ENCODE results near the gene SIGMAR1. TPM values are rescaled to one million over a fixed set of nuclear protein-coding genes. Genes with fewer than 3 reads are reported as not detected.

The SIGMAR1 gene
- total and polyA plus RNA-seq, 4 donors = 26.0 to 72.0 (median 63.3) TPM

DNA sequence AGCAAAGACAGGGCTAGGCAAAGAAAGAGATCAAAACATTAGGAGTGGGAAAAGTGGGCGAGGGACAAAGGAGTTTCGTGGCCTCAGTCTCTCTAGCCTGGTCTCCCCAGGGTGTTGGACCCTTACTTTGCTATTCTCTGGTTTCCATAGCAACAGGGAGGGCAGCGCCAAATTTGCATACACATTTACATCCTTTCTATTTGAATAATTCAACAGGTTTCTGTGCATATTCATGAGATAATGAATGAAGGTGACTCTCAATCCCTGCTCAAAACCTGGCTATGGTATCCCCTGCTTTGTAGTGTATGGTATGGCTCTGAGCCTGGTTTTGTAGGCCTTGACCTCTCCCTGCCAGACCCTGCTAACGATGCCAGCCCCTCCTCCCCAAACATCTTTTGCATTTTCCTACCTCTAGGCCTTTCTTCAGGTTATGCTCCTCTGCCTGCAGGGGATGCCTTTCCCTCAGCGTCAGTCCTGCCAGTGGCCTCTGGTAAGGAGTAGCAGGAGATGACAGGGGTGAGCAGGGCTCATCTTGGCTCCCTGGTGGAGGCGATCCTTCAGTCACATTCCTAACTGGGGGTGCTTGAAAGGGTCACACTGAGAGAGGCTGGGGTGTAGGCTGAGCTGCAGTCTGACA is 35.5 kb downstream of the SIGMAR1 start:
- DNase-seq (no peak), ATAC-seq (ENCODE audit: insufficient read depth, low FRiP score) (no peak)
- H3K27me3 ChIP-seq (ENCODE audit: control insufficient read depth in 3 of 3, insufficient read depth in 3 of 3, low read length in 2 of 3) = peaks cover 0 to 3% (median 0%) of the 10 kb centered on the region in 3 donors
- H3K4me1 ChIP-seq (ENCODE audit: control insufficient read depth in 5 of 5, insufficient read depth in 5 of 5, low read length in 5 of 5) = no peaks in the 10 kb centered on the region
- no peaks in the 10 kb centered on the region for H3K36me3 ChIP-seq (ENCODE audit: control insufficient read depth in 4 of 4, insufficient read depth in 4 of 4, low read length in 4 of 4)
- H3K9ac ChIP-seq (ENCODE audit: insufficient read depth in 1 of 2, low read length in 2 of 2) = no peak overlapping the region
- no peak overlapping the region for H3K27ac ChIP-seq (ENCODE audit: low read depth in 1 of 2, low read length in 1 of 2)
- WGBS, 2 donors = 76 to 81% methylated on average over 6 of the region's 6 CpGs
- no peak overlapping the region for H3K4me3 ChIP-seq
- no peaks in the 10 kb centered on the region for H3K9me3 ChIP-seq (ENCODE audit: control insufficient read depth in 4 of 4, insufficient read depth in 3 of 4, low read length in 3 of 4)
- TF ChIP-seq, protein P1, sequence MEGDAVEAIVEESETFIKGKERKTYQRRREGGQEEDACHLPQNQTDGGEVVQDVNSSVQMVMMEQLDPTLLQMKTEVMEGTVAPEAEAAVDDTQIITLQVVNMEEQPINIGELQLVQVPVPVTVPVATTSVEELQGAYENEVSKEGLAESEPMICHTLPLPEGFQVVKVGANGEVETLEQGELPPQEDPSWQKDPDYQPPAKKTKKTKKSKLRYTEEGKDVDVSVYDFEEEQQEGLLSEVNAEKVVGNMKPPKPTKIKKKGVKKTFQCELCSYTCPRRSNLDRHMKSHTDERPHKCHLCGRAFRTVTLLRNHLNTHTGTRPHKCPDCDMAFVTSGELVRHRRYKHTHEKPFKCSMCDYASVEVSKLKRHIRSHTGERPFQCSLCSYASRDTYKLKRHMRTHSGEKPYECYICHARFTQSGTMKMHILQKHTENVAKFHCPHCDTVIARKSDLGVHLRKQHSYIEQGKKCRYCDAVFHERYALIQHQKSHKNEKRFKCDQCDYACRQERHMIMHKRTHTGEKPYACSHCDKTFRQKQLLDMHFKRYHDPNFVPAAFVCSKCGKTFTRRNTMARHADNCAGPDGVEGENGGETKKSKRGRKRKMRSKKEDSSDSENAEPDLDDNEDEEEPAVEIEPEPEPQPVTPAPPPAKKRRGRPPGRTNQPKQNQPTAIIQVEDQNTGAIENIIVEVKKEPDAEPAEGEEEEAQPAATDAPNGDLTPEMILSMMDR (IDR thresholded peaks at IDR 0.05; ENCODE audit: control extremely low read depth, extremely low read depth) = no peak

DNA sequence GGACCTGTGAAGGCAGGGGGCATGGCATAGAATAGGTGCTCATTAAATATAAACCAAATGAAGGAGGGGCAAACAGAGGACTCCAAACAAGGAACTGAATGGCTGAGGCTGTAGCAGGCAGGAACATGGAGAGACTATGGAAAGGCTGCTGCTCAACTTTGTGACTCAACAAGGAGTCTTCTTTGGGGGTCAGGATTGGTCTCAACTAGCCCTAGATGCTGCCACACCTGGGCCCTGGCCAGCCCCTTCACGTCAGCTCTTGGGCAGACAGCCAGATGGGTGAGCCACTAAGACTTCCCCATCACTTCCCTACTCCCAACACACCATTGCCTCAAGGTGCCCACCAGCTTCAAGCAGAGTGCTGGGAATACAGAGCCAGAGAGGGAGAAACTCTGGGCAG is 36.7 kb downstream of the SIGMAR1 start:
- H3K4me1 ChIP-seq (ENCODE audit: control insufficient read depth in 5 of 5, insufficient read depth in 5 of 5, low read length in 5 of 5) = no peaks in the 10 kb centered on the region
- H3K9ac ChIP-seq (ENCODE audit: insufficient read depth in 1 of 2, low read length in 2 of 2) = no peak overlapping the region
- TF ChIP-seq, protein P1 (IDR thresholded peaks at IDR 0.05; ENCODE audit: control extremely low read depth, extremely low read depth) = no peak
- no peak for ATAC-seq (ENCODE audit: insufficient read depth, low FRiP score)
- DNase-seq = no peak
- H3K27ac ChIP-seq (ENCODE audit: low read depth in 1 of 2, low read length in 1 of 2) = no peak overlapping the region
- H3K4me3 ChIP-seq = no peak overlapping the region
- no peaks in the 10 kb centered on the region for H3K9me3 ChIP-seq (ENCODE audit: control insufficient read depth in 4 of 4, insufficient read depth in 3 of 4, low read length in 3 of 4)
- WGBS, 2 donors = 7 to 19% methylated on average over 1 of the region's 1 CpG
- H3K36me3 ChIP-seq (ENCODE audit: control insufficient read depth in 4 of 4, insufficient read depth in 4 of 4, low read length in 4 of 4) = no peaks in the 10 kb centered on the region
- peaks cover 0 to 3% (median 0%) of the 10 kb centered on the region in 3 donors for H3K27me3 ChIP-seq (ENCODE audit: control insufficient read depth in 3 of 3, insufficient read depth in 3 of 3, low read length in 2 of 3)

DNA sequence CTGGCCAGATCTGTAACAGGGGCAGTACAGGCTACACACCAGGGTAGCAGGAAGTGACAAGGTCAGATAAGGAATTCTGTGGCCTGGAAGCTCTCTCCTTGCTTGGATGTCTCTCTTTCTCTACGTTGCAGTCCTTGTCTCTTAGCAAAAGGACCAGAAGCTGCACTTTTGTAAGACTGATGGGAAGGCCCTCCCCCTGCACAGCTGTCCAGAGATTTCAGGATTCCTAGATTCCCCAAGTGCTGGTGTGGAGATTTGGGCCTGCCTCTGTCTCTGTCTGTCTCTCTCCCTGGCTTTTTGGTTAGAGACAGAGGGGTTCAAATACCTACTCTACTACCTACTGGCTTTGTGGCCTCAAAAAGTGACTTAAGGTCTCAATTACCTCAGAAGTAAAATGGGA is 38.0 kb downstream of the SIGMAR1 start:
- Histone ChIP-seq H3K9me3 (ENCODE audit: control insufficient read depth in 4 of 4, insufficient read depth in 3 of 4, low read length in 3 of 4) (no peaks in the 10 kb centered on the region), H3K9ac (ENCODE audit: insufficient read depth in 1 of 2, low read length in 2 of 2) (no peak overlapping the region), H3K36me3 (ENCODE audit: control insufficient read depth in 4 of 4, insufficient read depth in 4 of 4, low read length in 4 of 4) (no peaks in the 10 kb centered on the region), H3K4me3 (no peak overlapping the region), H3K27me3 (ENCODE audit: control insufficient read depth in 3 of 3, insufficient read depth in 3 of 3, low read length in 2 of 3) (peaks cover 0 to 2% (median 0%) of the 10 kb centered on the region in 3 donors), H3K4me1 (ENCODE audit: control insufficient read depth in 5 of 5, insufficient read depth in 5 of 5, low read length in 5 of 5) (no peaks in the 10 kb centered on the region), H3K27ac (ENCODE audit: low read depth in 1 of 2, low read length in 1 of 2) (no peak overlapping the region)
- TF ChIP-seq, protein P1 (IDR thresholded peaks at IDR 0.05; ENCODE audit: control extremely low read depth, extremely low read depth) = no peak
- WGBS, 2 donors = 39 to 75% methylated on average over 1 of the region's 1 CpG
- no peak for DNase-seq
- no peak for ATAC-seq (ENCODE audit: insufficient read depth, low FRiP score)

DNA sequence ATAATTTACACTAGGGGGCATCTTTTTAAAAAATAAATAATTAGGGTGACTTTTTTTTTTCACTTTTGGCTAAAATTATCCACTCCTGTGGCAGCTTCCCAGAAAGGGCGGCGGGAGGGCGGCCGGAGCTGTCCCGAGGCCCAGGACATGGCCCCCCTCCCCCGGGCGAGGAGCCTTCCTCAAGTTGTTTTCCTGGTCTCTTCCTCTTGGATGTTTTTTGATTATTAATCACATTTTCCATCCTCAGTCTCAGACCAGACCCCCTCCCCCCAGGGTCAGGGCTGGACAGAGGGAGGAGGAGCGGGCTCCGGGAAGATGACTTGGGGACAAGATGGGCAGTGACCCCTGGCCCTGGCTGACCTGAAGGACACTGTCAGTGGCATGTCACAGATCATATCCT is 43.4 kb downstream of the SIGMAR1 start:
- Histone ChIP-seq H3K4me1 (ENCODE audit: control insufficient read depth in 5 of 5, insufficient read depth in 5 of 5, low read length in 5 of 5) (peaks cover 0 to 38% (median 5%) of the 10 kb centered on the region in 5 donors), H3K27ac (ENCODE audit: low read depth in 1 of 2, low read length in 1 of 2) (no peak overlapping the region), H3K36me3 (ENCODE audit: control insufficient read depth in 4 of 4, insufficient read depth in 4 of 4, low read length in 4 of 4) (no peaks in the 10 kb centered on the region), H3K4me3 (no peak overlapping the region), H3K27me3 (ENCODE audit: control insufficient read depth in 3 of 3, insufficient read depth in 3 of 3, low read length in 2 of 3) (peaks cover 0 to 19% (median 4%) of the 10 kb centered on the region in 3 donors), H3K9me3 (ENCODE audit: control insufficient read depth in 4 of 4, insufficient read depth in 3 of 4, low read length in 3 of 4) (no peaks in the 10 kb centered on the region), H3K9ac (ENCODE audit: insufficient read depth in 1 of 2, low read length in 2 of 2) (no peak overlapping the region)
- 60 to 77% methylated on average over 9 of the region's 9 CpGs for WGBS, 2 donors
- DNase-seq (no peak), ATAC-seq (ENCODE audit: insufficient read depth, low FRiP score) (no peak)
- TF ChIP-seq, protein P1 (IDR thresholded peaks at IDR 0.05; ENCODE audit: control extremely low read depth, extremely low read depth) = no peak

Measured in lung (tissue), 12 donors.